Ovary (tissue), 3 donors: ENCODE results near the gene EFHB.

Experiments used
- CTCF ChIP-seq, 3 donors: fragments of 450-650 bp in 2 of 3; fragments of 200-600 bp in 1 of 3; IDR thresholded peaks; one replicate each; pipeline versions ENCODE4 v1.5.1 to v1.8.0; 2016 to 2022; ENCODE audit warnings: antibody characterized with exemption in 3 of 3, mild to moderate bottlenecking in 1 of 3
- EP300 ChIP-seq: sonication (generic); formaldehyde crosslinking; IDR thresholded peaks from one replicate; pipeline ENCODE4 v1.6.1; 2017; ENCODE audit warnings: antibody characterized with exemption
- POLR2A ChIP-seq: fragments of 450-650 bp; IDR thresholded peaks from one replicate; pipeline ENCODE4 v1.6.1; 2017; ENCODE audit warnings: antibody characterized with exemption, mild to moderate bottlenecking, moderate library complexity
- donor health status: DM: no; HTN: no; CAD: no.

GRCh38 chr3:19967812-19968211, 33.8 kb upstream of the EFHB start:
- TF ChIP-seq POLR2A (no peak), CTCF (IDR thresholded peaks at IDR 0.05) (no peak), EP300 (no peak)
